ENCODE results near the gene PTPRN2.
"Not testable (repeated sequence)": the region's sequence is repeated elsewhere in the genome, so short reads cannot be mapped to it uniquely, and the experiment has no call there.

PTPRN2 gene

DNA sequence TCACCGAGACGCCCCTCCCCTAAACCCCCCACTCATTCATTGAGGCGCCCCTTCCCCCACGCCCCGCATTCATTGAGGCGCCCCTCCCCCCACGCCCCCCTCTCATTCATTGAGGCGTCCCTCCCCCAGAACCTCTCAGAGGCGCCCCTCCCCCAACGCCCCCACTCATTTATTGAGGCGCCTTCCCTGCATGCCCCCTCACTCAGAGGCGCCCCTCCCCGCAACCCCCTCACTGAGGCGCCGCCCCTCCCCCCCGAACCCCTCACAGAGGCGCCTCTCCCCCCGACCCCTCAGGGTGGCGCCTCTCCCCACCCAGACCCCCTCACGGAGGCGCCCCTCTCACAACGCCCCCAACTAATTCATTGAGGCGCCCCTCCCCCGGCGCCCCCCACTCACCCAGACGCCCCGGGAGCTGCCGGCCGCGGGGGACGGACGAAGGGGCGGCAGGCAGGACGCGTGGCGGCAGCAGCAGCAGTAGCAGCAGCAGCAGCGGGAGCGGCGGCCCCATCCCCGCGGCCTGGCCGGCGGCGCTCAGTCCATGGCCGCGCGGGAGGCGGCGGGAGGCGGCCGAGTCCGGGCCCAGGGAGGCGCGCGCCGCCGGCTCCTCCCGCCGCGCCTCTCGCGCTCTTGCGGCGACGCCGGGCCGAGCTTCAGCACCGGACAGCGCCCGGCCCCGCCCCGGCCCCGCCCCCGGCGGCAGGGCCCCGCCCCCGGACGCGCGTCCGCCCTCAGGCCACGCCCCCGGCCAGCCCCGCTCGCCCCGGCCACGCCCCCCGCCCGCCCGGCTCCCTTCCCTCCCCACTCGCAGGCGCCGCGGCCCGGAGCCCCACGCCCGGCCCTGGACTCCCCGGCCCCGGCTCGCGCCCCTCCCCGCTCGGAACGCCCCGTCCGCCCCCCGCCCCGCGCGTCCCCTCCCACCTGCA, at the start of gene PTPRN2:
Gene PTPRN2, minus strand, starts transcription at position 662 of the 923 bp plus-strand sequence.
- TF ChIP-seq, protein P1, sequence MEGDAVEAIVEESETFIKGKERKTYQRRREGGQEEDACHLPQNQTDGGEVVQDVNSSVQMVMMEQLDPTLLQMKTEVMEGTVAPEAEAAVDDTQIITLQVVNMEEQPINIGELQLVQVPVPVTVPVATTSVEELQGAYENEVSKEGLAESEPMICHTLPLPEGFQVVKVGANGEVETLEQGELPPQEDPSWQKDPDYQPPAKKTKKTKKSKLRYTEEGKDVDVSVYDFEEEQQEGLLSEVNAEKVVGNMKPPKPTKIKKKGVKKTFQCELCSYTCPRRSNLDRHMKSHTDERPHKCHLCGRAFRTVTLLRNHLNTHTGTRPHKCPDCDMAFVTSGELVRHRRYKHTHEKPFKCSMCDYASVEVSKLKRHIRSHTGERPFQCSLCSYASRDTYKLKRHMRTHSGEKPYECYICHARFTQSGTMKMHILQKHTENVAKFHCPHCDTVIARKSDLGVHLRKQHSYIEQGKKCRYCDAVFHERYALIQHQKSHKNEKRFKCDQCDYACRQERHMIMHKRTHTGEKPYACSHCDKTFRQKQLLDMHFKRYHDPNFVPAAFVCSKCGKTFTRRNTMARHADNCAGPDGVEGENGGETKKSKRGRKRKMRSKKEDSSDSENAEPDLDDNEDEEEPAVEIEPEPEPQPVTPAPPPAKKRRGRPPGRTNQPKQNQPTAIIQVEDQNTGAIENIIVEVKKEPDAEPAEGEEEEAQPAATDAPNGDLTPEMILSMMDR (IDR thresholded peaks at IDR 0.05; ENCODE audit: low read depth, low read length), result no peak
- peak; percentile 8 for DNase-seq (ENCODE audit: extremely low read depth, low read depth)

DNA sequence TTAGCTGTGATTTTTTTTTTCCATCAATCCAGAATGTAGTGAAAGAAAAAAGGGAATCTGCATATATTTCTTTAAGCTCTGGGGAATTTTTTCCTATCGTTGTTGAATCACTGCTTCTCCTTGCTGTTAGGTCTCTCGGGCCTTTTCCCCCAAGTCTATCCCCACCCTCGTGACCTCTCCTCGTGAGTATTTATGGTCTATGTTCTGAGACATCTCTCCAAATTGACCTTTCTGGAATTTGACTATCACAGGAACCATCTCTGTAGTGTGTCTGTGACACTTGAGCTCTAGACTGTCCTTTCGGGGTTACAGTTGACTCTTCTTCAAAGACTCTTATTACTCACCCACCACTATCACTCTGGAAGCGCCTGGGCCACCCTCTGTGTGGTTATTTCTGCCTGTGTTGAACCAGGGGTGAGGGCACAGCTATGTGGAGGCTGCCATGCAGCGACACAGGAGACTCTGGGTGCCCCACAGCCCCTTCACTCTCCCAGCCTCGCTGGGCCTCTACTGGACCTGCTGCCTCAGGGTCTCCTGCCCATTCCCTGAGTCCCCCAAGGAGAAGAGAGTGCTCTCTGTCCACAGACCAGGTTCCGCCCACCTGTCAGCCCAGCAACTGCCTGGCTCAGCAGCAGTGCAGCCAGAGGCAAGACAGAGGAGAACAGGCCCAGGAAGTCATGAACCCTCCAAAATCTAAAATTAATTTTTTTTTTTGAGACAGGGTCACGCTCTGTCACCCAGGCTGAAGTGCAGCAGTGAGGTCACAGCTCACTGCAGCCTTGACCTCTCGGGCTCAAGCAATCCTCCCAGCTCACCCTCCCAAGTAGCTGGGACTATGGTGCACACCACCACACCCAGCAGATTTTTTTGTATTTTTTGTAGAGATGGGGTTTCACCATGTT, 45.7 kb upstream of the PTPRN2 start:
- DNase-seq (ENCODE audit: extremely low read depth, low read depth), result no peak
- TF ChIP-seq, protein P1 (IDR thresholded peaks at IDR 0.05; ENCODE audit: low read depth, low read length), result no peak

DNA sequence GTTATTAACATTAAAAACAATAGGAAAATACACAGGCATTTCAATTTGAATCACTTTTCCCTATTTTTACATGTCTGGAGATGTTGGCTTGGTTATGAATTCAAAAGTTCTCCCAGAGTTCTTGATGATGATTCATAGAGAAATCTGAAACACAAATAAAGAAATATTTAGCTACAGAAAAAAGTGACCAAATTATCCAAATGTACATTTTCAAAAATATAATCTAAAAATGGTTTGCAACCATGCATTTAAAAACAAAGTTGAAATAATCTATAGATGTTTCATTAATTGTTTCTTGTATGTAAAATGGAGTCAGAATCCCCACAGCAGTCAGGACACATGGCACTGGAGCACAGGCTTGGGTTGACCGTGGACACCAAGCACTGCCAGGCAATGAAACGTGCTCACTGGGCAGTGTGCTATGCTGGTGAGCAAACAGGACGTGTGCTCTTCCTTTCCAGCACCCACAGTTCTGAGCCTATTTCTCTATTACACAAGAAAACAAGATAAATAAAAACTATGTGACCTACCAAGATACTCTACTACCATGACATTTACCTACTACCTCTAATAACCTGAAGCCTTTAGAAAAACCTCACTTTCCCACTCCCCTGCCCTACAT, 44.1 kb upstream of the PTPRN2 start:
- DNase-seq (ENCODE audit: extremely low read depth, low read depth), result no peak
- TF ChIP-seq, protein P1 (IDR thresholded peaks at IDR 0.05; ENCODE audit: low read depth, low read length), result no peak

DNA sequence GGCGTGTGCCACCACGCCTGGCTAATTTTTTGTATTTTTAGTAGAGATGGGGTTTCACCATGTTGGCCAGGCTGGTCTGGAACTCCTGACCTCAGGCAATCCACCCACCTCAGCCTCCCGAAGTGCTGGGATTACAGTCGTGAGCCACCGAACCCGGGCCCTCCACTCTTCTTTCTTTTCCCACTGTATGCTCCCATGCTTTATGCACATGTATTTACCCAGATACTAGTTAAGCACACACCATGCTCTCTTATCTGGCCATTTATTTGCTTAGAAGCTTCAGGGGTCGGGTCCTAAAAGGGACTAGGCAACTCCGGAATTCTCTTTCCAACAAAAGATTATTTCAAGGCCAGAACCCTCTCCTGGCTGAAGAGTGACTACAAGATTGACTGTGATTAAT, 38.7 kb upstream of the PTPRN2 start:
- DNase-seq (ENCODE audit: extremely low read depth, low read depth), result not testable (repeated sequence)

DNA sequence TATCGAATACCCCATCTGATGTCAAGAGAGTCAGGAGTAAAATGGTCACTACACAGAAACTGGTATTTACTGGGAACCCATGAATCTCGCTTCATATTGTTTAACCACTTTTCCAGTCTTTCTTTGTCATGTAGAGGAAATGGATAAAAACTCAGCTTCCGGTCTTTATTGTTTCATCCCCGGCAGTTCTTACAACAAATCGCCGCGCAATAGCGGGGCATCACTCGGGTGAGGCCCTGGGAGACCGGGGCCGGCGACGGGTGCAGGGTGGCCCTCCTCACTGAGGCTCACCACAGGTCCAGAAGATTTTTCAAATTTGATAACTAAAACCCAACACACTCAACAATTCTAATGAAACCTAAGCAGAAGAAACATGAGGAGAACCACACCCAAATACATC, 35.6 kb upstream of the PTPRN2 start:
- DNase-seq (ENCODE audit: extremely low read depth, low read depth), result no peak
- TF ChIP-seq, protein P1 (IDR thresholded peaks at IDR 0.05; ENCODE audit: low read depth, low read length), result no peak

DNA sequence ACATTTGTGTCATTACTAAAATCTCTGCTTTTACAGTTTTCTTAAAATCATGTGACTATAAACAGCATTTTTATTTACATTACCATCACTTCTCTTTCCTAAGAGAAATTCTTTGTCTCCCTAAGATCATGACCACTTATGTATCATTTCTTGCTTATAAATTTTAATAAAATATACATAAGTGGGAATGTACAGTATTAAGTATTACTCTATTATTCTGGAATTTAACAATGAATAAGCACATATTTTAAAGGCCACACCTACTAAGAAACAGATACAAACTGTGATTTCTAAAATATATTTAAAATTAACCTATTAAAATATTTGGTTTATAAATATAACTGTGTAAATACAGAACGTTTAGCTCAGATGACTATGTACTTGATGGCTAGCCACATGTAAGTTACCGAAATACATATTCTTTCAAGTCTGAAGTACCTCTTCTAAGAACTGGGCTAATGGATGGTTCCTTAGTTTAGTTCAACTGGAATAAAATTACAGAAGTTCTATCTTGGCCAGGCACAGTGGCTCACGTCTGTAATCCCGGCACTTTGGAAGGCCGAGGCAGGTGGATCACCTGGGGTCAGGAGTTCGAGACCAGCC, 33.3 kb upstream of the PTPRN2 start:
- DNase-seq (ENCODE audit: extremely low read depth, low read depth), result no peak
- TF ChIP-seq, protein P1 (IDR thresholded peaks at IDR 0.05; ENCODE audit: low read depth, low read length), result no peak

DNA sequence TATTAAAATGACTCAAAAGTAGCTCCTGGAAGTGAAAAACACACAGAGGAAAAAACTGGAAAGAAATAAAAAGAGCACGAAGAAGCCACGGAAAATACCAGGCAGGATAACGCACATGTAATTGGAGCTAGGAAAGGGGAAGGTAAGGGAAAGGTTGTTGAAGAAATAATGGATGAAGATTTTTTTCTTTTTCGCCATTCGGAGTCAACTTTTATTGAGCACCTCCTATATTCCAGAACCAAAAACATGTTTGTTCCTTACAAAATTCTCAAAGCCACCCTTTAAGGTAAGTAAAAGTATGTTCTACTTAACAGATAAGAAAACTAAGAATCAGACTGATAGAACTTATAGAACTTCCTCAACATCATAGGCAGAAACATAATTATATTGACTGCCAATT, 32.8 kb upstream of the PTPRN2 start:
- TF ChIP-seq, protein P1 (IDR thresholded peaks at IDR 0.05; ENCODE audit: low read depth, low read length), result no peak

More for the DNA sequence above, 32.8 kb upstream of the PTPRN2 start:
- no peak for DNase-seq (ENCODE audit: extremely low read depth, low read depth)

Data from AG09319 (cell line).